ENCODE results near the gene CGAS. TPM values are rescaled to one million over a fixed set of nuclear protein-coding genes. Genes with fewer than 3 reads are reported as not detected.
"Not testable (repeated sequence)": the region's sequence is repeated elsewhere in the genome, so short reads cannot be mapped to it uniquely, and the experiment has no call there.

Gene CGAS
- total and polyA plus RNA-seq, 2 donors (not counting 1 experiment from before 2014, with no cell fraction given) = 1.6 to 5.0 TPM

DNA sequence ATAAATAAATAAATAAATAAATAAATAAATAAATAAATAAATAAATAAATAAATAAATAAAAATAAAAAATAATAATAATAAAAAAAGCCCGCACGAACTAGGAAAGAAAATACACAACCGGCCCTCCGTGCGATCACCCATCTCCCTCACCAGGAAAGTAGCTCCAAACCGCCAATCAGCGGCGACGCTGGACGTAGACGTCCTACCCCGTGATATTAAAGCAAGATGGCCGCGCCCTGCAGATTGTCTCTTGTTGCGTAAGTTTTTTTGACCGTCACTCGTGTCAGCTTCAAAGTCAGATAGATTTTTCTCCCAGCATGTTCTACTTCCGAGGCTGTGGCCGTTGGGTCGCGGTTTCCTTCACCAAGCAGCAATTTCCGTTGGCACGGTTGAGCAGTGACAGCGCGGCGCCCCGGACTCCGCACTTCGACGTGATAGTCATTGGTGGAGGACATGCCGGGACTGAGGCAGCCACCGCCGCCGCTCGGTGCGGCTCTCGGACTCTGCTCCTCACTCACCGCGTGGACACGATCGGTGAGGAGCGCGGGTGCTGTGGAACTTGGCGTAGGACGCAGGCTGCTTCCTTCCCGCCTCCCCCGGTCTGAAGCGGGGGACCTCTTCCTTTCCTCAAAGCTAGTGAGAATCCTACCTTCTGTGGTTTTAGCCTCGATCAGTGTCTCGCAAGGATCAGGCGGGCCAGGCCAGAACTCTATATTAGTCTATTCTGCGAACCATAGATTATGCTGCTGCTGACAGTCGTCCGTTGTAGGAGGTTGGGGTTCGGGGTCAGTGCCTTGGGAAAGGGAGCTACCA, 9.6 kb upstream of the CGAS start, which contains the start of gene MTO1:
TSS of gene MTO1 (plus strand) at position 201 of the 814 bp plus-strand sequence. CDS start at position 319, 118 bp downstream.
- TF ChIP-seq, protein P1, sequence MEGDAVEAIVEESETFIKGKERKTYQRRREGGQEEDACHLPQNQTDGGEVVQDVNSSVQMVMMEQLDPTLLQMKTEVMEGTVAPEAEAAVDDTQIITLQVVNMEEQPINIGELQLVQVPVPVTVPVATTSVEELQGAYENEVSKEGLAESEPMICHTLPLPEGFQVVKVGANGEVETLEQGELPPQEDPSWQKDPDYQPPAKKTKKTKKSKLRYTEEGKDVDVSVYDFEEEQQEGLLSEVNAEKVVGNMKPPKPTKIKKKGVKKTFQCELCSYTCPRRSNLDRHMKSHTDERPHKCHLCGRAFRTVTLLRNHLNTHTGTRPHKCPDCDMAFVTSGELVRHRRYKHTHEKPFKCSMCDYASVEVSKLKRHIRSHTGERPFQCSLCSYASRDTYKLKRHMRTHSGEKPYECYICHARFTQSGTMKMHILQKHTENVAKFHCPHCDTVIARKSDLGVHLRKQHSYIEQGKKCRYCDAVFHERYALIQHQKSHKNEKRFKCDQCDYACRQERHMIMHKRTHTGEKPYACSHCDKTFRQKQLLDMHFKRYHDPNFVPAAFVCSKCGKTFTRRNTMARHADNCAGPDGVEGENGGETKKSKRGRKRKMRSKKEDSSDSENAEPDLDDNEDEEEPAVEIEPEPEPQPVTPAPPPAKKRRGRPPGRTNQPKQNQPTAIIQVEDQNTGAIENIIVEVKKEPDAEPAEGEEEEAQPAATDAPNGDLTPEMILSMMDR (conservative IDR thresholded peaks at IDR 0.05 in 1 of 2, IDR thresholded peaks at IDR 0.05 in 1 of 2; ENCODE audit: low read depth in 1 of 2, low read length in 2 of 2) = no peak
- no peak for TF ChIP-seq EZH2 (IDR thresholded peaks at IDR 0.05; ENCODE audit: low read length, missing control alignments)
- Histone ChIP-seq H3K9ac (ENCODE audit: insufficient read depth, low read length) (peak within 1 kb of the TSS; percentile 94), H3K27ac (ENCODE audit: insufficient read depth, low read length) (peak within 1 kb of the TSS; percentile 92), H3K4me1 (ENCODE audit: control insufficient read depth, extremely low read depth, insufficient read depth, low read length) (no peaks in the 10 kb centered on the region), H2AFZ (ENCODE audit: low read length) (peak within 1 kb of the TSS; percentile 97), H3K4me3 (replicated peaks in 1 of 4; ENCODE audit: control extremely low read depth in 1 of 4, insufficient read depth in 1 of 4, low read depth in 3 of 4, low read length in 4 of 4) (peak within 1 kb of the TSS; percentile 86 to 99 (median 90)), H3K9me3 (ENCODE audit: control insufficient read depth, insufficient read depth, low read depth, low read length) (no peaks in the 10 kb centered on the region), H3K4me2 (ENCODE audit: extremely low read depth, insufficient read depth, low read length) (peak within 1 kb of the TSS; percentile 77), H3K79me2 (ENCODE audit: control insufficient read depth, insufficient read depth, low read length) (peaks cover 33% of the 10 kb centered on the region), H3K27me3 (ENCODE audit: control insufficient read depth, insufficient read depth, low read length) (no peaks in the 10 kb centered on the region), H3K36me3 (ENCODE audit: control insufficient read depth, insufficient read depth, low read length) (no peaks in the 10 kb centered on the region), H4K20me1 (ENCODE audit: control insufficient read depth, extremely low read depth, insufficient read depth, low read length) (no peaks in the 10 kb centered on the region)
- DNase-seq (ENCODE audit: low read depth in 2 of 2) = peak; percentile 89 to 95

DNA sequence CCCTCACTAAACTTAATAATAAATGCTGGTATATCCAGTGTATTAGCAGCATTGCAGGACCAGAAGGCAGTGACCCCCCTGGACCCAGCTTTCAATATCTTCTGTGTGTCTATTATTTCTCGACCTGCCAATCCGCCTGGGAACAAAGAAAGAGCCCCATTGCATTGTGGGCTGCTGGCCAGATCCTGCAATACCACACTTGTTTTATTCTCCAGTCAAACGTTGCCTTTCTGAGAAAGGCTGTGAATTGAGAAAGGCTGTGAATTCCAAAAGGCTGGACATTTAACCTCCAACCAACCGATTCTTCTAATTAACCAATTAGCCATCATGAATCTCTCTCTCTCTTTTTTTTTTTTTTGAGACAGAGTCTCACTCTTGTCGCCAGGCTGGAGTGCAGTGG, 8.0 kb upstream of the CGAS start:
- Histone ChIP-seq H4K20me1 (ENCODE audit: control insufficient read depth, extremely low read depth, insufficient read depth, low read length) (no peaks in the 10 kb centered on the region), H3K27me3 (ENCODE audit: control insufficient read depth, insufficient read depth, low read length) (no peaks in the 10 kb centered on the region), H3K9ac (ENCODE audit: insufficient read depth, low read length) (no peak overlapping the region), H3K4me1 (ENCODE audit: control insufficient read depth, extremely low read depth, insufficient read depth, low read length) (no peaks in the 10 kb centered on the region), H2AFZ (ENCODE audit: low read length) (no peak overlapping the region), H3K9me3 (ENCODE audit: control insufficient read depth, insufficient read depth, low read depth, low read length) (no peaks in the 10 kb centered on the region), H3K27ac (ENCODE audit: insufficient read depth, low read length) (no peak overlapping the region), H3K79me2 (ENCODE audit: control insufficient read depth, insufficient read depth, low read length) (peaks cover 29% of the 10 kb centered on the region), H3K4me3 (replicated peaks in 1 of 4; ENCODE audit: control extremely low read depth in 1 of 4, insufficient read depth in 1 of 4, low read depth in 3 of 4, low read length in 4 of 4) (no peak overlapping the region), H3K36me3 (ENCODE audit: control insufficient read depth, insufficient read depth, low read length) (no peaks in the 10 kb centered on the region), H3K4me2 (ENCODE audit: extremely low read depth, insufficient read depth, low read length) (no peak overlapping the region)
- DNase-seq (ENCODE audit: low read depth in 2 of 2) = no peak
- TF ChIP-seq, protein P1 (conservative IDR thresholded peaks at IDR 0.05 in 1 of 2, IDR thresholded peaks at IDR 0.05 in 1 of 2; ENCODE audit: low read depth in 1 of 2, low read length in 2 of 2) = no peak
- no peak for TF ChIP-seq EZH2 (IDR thresholded peaks at IDR 0.05; ENCODE audit: low read length, missing control alignments)

DNA sequence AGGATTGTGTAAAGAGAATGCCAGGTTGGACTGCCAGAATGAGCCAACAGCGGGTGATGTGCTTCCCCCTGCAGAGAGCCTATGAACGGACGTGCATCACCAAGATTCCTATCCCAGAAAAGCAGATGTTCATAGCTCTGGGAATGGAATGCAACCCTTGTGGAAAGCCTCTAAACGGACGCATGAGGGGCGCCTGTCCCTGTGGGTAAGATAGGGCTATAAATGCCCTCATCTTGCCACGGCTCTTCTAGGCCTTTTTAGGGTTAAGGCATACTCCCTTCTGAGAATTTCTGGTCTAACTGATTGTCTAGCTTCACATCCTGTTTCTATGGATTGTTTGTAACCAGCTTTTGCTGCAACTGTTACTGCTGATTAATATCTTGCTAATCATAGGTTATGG, 7.4 kb upstream of the CGAS start:
- not testable (repeated sequence) for H3K4me3 ChIP-seq (replicated peaks in 1 of 4; ENCODE audit: control extremely low read depth in 1 of 4, insufficient read depth in 1 of 4, low read depth in 3 of 4, low read length in 4 of 4); H3K36me3 ChIP-seq (ENCODE audit: control insufficient read depth, insufficient read depth, low read length); H3K9me3 ChIP-seq (ENCODE audit: control insufficient read depth, insufficient read depth, low read depth, low read length); H3K9ac ChIP-seq (ENCODE audit: insufficient read depth, low read length); H3K4me1 ChIP-seq (ENCODE audit: control insufficient read depth, extremely low read depth, insufficient read depth, low read length); DNase-seq (ENCODE audit: low read depth in 2 of 2); H3K27ac ChIP-seq (ENCODE audit: insufficient read depth, low read length); H3K27me3 ChIP-seq (ENCODE audit: control insufficient read depth, insufficient read depth, low read length); H4K20me1 ChIP-seq (ENCODE audit: control insufficient read depth, extremely low read depth, insufficient read depth, low read length); H2AFZ ChIP-seq (ENCODE audit: low read length); H3K4me2 ChIP-seq (ENCODE audit: extremely low read depth, insufficient read depth, low read length)
- H3K79me2 ChIP-seq (ENCODE audit: control insufficient read depth, insufficient read depth, low read length) = peaks cover 26% of the 10 kb centered on the region

All from fibroblast of lung (primary cell).